HUES64 (cell line): ENCODE data around the gene STPG1. TPM values are rescaled to one million over a fixed set of nuclear protein-coding genes. Genes with fewer than 3 reads are reported as not detected.
A peak's percentile ranks its signal among the peaks of the same experiment; 100 is the strongest.
"Not testable (repeated sequence)": the region's sequence is repeated elsewhere in the genome, so short reads cannot be mapped to it uniquely, and the experiment has no call there.

ENCODE experiments used
- H3K27ac ChIP-seq: 2 replicates; pipeline ENCODE4 v1.7.0; 2013; ENCODE audit warnings: low read depth, low read length, inconsistent platforms
- H3K27me3 ChIP-seq: 2 replicates; pipeline ENCODE4 v1.6.1; 2013; ENCODE audit warnings: mild to moderate bottlenecking, low read length; ENCODE audit not compliant: insufficient read depth
- H3K36me3 ChIP-seq: 2 replicates; pipeline ENCODE4 v1.6.1; 2013; ENCODE audit warnings: mild to moderate bottlenecking, low read length; ENCODE audit not compliant: insufficient read depth
- H3K4me1 ChIP-seq: 2 replicates; pipeline ENCODE4 v1.6.1; 2013; ENCODE audit warnings: mild to moderate bottlenecking, low read length, moderate library complexity; ENCODE audit not compliant: insufficient read depth
- H3K4me3 ChIP-seq: 2 replicates; pipeline ENCODE4 v1.5.1; 2013; ENCODE audit warnings: mild to moderate bottlenecking, low read length, moderate library complexity
- H3K9ac ChIP-seq: 2 replicates; pipeline ENCODE4 v1.6.1; 2013; ENCODE audit warnings: mild to moderate bottlenecking, low read depth, low read length
- H3K9me3 ChIP-seq: 2 replicates; pipeline ENCODE4 v1.6.1; 2013; ENCODE audit warnings: low read depth, low read length; ENCODE audit not compliant: insufficient read depth
- WGBS: fragments of 150-250, 120-280 bp; methylation state at CpG from one replicate; pipeline ENCODE4 v1.1.7; 2013; ENCODE audit warnings: missing lambda C conversion rate; 5-methylcytosine and 5-hydroxymethylcytosine counted together
- polyA plus RNA-seq, 2 experiments: library from polyadenylated mRNA; stranded (reverse); fragments of 50-300 nt; gene quantifications; one replicate each; pipeline ENCODE4 v1.2.3, GENCODE V29; 2013

The STPG1 gene
- polyA plus RNA-seq (2013, experiment 1 of 2), result 6.1 TPM
- 8.2 TPM for polyA plus RNA-seq (2013, experiment 2 of 2)

- Histone ChIP-seq H3K4me3 (peak within 1 kb of the TSS; percentile 81), H3K4me1 (peaks cover 10% of the 10 kb centered on the region), H3K27ac (peak within 1 kb of the TSS; percentile 29; the same call in 1 of the 2 replicates), H3K27me3 (no peaks in the 10 kb centered on the region), H3K36me3 (no peaks in the 10 kb centered on the region), H3K9me3 (no peaks in the 10 kb centered on the region), H3K9ac (peak within 1 kb of the TSS; percentile 75)
- WGBS, result 9% methylated on average over 48 of the region's 48 CpGs
Observed at GRCh38 chr1:24413350-24414163, at the start of gene STPG1. TSS of gene STPG1 (minus strand) at chr1:24413782. CDS start at chr1:24401388, 12,394 bp downstream.

GRCh38 chr1:24462128-24462527 lies 48.5 kb upstream of the STPG1 start:
- 82% methylated on average over 2 of the region's 4 CpGs for WGBS
- H3K36me3 ChIP-seq, H3K9ac ChIP-seq, H3K9me3 ChIP-seq, H3K27me3 ChIP-seq, H3K27ac ChIP-seq, H3K4me3 ChIP-seq: not testable (repeated sequence)
- H3K4me1 ChIP-seq, result peaks cover 30% of the 10 kb centered on the region

GRCh38 chr1:24459551-24460266 lies 46.1 kb upstream of the STPG1 start:
- H3K27me3 ChIP-seq, result no peaks in the 10 kb centered on the region
- H3K36me3 ChIP-seq, result no peaks in the 10 kb centered on the region
- H3K27ac ChIP-seq, result no peak overlapping the region
- peaks cover 17% of the 10 kb centered on the region for H3K4me1 ChIP-seq
- no peaks in the 10 kb centered on the region for H3K9me3 ChIP-seq
- no peak overlapping the region for H3K9ac ChIP-seq
- 91% methylated on average over 5 of the region's 6 CpGs for WGBS
- no peak overlapping the region for H3K4me3 ChIP-seq

DNA sequence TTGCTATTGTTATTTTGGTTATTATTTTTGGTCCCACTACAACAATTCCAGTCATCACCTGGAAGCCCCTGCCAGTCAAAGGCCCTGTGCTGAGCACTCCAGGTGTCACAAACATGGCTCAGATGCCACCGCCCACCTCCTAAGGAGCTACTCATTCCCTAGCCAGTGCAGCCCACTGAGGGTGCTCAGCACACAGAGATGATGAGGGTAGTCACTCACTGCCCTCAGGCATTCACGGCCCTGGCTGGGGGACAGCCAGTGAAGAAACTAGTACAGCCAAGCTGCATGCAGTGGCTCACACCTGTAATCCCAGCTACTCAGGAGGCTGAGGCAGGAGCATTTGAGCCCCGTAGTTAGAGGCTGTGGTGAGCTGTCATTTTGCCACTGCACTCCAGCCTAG lies 44.3 kb upstream of the STPG1 start:
- Histone ChIP-seq H3K9me3 (no peaks in the 10 kb centered on the region), H3K27ac (no peak overlapping the region), H3K9ac (no peak overlapping the region), H3K27me3 (no peaks in the 10 kb centered on the region), H3K4me1 (peaks cover under 1% of the 10 kb centered on the region; the same call in 1 of the 2 replicates), H3K4me3 (no peak overlapping the region), H3K36me3 (no peaks in the 10 kb centered on the region)
- 93% methylated on average over 3 of the region's 3 CpGs for WGBS

DNA sequence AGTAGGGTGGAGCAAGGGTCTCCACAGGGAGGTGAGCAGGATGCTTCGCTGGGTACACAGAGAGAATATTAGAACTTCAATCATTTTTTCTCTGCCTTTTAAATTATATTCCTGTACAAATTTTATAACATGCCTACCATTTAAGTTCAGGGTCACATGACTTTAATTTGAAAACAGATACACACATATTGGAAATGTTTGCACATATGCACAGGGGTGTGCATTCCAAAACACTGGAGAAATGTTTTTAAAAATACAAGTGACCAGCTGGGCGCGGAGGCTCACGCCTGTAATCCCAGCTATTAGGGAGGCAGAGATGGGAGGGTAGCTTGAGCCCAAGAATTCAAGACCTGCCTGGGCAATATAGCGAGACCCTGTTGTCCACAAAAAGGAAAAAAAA lies 41.7 kb upstream of the STPG1 start:
- WGBS, result 98% methylated on average over 5 of the region's 5 CpGs

DNA sequence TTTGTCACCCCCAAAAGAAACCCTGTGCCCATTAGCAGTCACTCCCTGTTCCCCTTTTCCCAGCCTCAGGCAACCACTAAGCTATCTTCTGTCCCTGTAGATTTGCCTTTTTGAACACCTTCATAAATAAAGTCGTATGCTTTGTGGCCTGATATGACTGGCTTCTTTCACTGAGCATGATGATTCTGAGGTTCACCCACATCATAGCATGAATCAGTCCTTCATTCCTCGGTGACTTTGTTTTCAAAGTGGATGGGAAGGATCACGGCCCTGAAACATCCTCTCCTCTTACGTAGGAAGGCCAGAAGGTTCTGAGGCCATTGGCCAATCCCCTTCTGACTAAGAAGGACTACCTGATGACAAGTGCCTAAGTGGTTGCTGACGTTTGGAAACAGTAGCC lies 41.1 kb upstream of the STPG1 start:
- 94% methylated on average over 5 of the region's 5 CpGs for WGBS
- no peaks in the 10 kb centered on the region for H3K36me3 ChIP-seq

More for the DNA sequence above, 41.7 kb upstream of the STPG1 start:
- Histone ChIP-seq H3K9me3 (no peaks in the 10 kb centered on the region), H3K4me1 (no peaks in the 10 kb centered on the region), H3K4me3 (no peak overlapping the region), H3K36me3 (no peaks in the 10 kb centered on the region), H3K27ac (no peak overlapping the region), H3K27me3 (no peaks in the 10 kb centered on the region), H3K9ac (no peak overlapping the region)

DNA sequence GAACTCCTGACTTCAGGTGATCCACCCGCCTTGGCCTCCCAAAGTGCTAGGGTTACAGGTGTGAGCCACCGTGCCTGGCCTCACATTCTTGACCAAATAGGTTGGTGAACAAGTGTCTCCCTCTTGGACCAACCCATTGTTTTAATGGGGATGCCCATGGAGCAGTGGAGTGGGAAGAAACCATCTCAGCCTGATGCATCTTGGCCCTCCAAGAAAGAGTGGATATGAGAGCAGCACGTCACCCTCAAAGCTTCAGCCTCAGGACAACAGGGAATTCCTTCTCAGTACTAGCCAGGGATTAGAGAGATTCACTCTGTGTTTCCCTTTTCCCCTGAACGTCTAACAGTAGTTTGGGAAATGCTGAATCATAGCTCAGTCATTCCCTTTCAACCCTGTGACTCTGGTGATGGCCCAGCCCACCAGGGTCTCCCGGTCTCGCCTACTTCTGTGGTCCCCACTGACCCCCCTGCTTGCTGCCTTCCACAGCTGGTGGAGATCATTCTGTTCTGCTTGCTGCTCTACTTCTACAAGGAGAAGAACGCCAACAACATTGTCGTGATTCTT lies 39.4 kb upstream of the STPG1 start:
- Histone ChIP-seq H3K9ac (no peak overlapping the region), H3K27me3 (no peaks in the 10 kb centered on the region), H3K36me3 (no peaks in the 10 kb centered on the region), H3K4me1 (no peaks in the 10 kb centered on the region), H3K4me3 (no peak overlapping the region), H3K27ac (no peak overlapping the region; the same call in 1 of the 2 replicates), H3K9me3 (no peaks in the 10 kb centered on the region)
- 90% methylated on average over 8 of the region's 8 CpGs for WGBS

More for the DNA sequence above, 41.1 kb upstream of the STPG1 start:
- Histone ChIP-seq H3K27ac (no peak overlapping the region), H3K9ac (no peak overlapping the region), H3K27me3 (no peaks in the 10 kb centered on the region), H3K4me3 (no peak overlapping the region), H3K4me1 (no peaks in the 10 kb centered on the region), H3K9me3 (no peaks in the 10 kb centered on the region)

DNA sequence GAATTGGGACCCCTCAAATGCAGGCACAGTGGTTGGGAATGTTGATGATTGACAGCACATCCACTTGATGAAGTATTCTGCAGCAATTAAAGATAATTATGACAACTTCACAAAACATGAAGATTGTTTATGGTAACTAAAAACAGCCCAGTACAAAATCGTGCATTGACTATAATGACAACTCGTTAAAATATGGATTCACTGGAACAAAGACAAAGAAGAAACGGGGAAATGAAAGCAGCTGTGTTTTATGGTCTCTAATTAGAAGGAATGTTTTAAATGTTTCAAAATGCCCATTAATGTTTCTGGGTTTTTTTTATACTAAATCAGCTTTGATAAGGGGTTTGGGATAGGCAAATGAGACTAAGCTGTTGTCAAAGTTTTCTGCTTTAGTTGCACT lies 38.2 kb upstream of the STPG1 start:
- Histone ChIP-seq H3K4me3 (no peak overlapping the region), H3K36me3 (no peaks in the 10 kb centered on the region; the same call in 1 of the 2 replicates), H3K9me3 (no peaks in the 10 kb centered on the region), H3K27ac (no peak overlapping the region), H3K9ac (no peak overlapping the region), H3K4me1 (no peaks in the 10 kb centered on the region), H3K27me3 (no peaks in the 10 kb centered on the region)
- 97% methylated on average over 3 of the region's 3 CpGs for WGBS

- H3K9ac ChIP-seq, result no peak overlapping the region
- 94% methylated on average over 5 of the region's 5 CpGs for WGBS
Observed at GRCh38 chr1:24450857-24451397, 37.3 kb upstream of the STPG1 start.

GRCh38 chr1:24450316-24450715 lies 36.7 kb upstream of the STPG1 start:
- H3K36me3 ChIP-seq, result no peaks in the 10 kb centered on the region; the same call in 1 of the 2 replicates
- no peak overlapping the region for H3K9ac ChIP-seq
- no peaks in the 10 kb centered on the region for H3K27me3 ChIP-seq
- H3K27ac ChIP-seq, result no peak overlapping the region
- H3K4me1 ChIP-seq, result no peaks in the 10 kb centered on the region
- no peaks in the 10 kb centered on the region for H3K9me3 ChIP-seq
- WGBS, result 98% methylated on average over 4 of the region's 4 CpGs
- no peak overlapping the region for H3K4me3 ChIP-seq

More at GRCh38 chr1:24450857-24451397, 37.3 kb upstream of the STPG1 start:
- no peaks in the 10 kb centered on the region for H3K4me1 ChIP-seq
- no peaks in the 10 kb centered on the region for H3K9me3 ChIP-seq
- no peak overlapping the region for H3K27ac ChIP-seq
- H3K27me3 ChIP-seq, result no peaks in the 10 kb centered on the region
- H3K36me3 ChIP-seq, result no peaks in the 10 kb centered on the region; the same call in 1 of the 2 replicates
- H3K4me3 ChIP-seq, result no peak overlapping the region

DNA sequence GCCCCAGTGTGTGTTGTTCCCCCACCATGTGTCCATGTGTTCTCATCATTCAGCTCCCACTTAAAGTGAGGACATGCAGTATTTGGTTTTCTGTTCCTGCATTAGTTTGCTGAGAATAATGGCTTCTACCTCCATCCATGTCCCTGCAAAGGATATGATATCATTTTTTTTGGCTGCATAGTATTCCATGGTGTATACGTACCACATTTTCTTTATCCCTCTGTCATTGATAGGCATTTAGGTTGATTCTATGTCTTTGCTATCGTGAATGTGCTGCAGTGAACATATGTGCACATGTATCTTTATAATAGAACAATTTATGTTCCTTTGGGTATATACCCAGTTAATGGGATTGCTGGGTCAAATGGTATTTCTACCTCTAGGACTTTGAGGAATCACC lies 32.9 kb upstream of the STPG1 start:
- H3K9me3 ChIP-seq, H3K9ac ChIP-seq, H3K4me3 ChIP-seq, H3K36me3 ChIP-seq, H3K27me3 ChIP-seq, H3K27ac ChIP-seq, H3K4me1 ChIP-seq: not testable (repeated sequence)
- 100% methylated on average over 1 of the region's 2 CpGs for WGBS
